GM12872 (cell line): ENCODE measurements around the gene DNAH17.
A peak's percentile ranks its signal among the peaks of the same experiment; 100 is the strongest.

Source experiments
- TF ChIP-seq, protein P1 (sequence below): IDR thresholded peaks from 3 replicates; pipeline ENCODE4 v1.5.1; 2011; ENCODE audit warnings: low read depth, mild to moderate bottlenecking, low read length, moderate library complexity; ENCODE audit not compliant: insufficient read depth

Gene DNAH17

DNA sequence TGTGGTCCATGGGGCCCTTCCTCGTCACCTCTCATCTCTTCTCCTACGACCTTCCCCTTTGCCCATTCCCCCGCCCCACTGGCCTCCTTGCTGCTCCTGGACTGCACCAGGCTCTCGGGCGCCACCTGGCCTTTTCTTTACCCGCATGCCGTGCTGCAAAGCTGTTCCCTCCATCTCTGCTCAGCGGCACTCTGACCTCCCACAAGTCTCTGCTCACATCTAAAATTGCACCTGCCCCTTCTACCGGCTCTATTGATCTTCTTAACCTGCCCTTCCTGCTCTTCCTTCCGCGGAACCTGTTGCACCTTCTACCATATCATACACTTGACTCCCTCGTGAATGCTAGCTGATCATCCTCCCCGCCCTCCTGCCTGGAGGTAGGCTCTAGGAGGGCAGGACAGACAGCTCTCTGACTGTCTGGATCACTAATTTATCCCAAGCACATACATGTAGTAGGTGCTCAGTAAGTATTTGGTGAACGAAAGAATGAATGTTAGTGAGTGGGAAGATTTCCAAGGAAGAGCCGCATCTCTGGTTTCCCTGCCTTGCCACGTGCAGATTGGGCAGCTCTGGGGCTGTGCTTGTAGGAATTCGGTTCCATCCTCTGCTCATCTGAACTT is 17.3 kb downstream of the DNAH17 start:
- TF ChIP-seq, protein P1, sequence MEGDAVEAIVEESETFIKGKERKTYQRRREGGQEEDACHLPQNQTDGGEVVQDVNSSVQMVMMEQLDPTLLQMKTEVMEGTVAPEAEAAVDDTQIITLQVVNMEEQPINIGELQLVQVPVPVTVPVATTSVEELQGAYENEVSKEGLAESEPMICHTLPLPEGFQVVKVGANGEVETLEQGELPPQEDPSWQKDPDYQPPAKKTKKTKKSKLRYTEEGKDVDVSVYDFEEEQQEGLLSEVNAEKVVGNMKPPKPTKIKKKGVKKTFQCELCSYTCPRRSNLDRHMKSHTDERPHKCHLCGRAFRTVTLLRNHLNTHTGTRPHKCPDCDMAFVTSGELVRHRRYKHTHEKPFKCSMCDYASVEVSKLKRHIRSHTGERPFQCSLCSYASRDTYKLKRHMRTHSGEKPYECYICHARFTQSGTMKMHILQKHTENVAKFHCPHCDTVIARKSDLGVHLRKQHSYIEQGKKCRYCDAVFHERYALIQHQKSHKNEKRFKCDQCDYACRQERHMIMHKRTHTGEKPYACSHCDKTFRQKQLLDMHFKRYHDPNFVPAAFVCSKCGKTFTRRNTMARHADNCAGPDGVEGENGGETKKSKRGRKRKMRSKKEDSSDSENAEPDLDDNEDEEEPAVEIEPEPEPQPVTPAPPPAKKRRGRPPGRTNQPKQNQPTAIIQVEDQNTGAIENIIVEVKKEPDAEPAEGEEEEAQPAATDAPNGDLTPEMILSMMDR = peak; percentile 32; the same call in 1 of the 3 replicates

DNA sequence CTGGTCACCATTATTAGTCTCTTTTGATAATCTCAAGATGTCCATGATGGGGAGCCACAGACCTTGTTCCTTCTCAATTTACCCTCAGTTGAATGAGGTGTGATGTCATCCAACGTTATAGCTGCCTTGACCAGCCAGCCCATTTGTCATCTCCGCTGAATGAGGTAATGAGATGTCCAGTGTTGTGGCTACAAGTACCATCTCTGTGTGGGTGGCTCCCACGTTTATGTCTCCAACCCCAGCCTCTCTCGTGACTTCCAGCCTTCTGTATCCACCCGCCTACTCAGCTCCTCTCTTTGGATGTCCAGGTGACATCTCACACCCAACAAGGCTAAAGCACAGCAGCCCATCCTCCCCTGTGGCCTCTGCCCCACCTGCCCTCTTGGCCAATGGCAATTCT is 18.2 kb downstream of the DNAH17 start:
- TF ChIP-seq, protein P1 = no peak

DNA sequence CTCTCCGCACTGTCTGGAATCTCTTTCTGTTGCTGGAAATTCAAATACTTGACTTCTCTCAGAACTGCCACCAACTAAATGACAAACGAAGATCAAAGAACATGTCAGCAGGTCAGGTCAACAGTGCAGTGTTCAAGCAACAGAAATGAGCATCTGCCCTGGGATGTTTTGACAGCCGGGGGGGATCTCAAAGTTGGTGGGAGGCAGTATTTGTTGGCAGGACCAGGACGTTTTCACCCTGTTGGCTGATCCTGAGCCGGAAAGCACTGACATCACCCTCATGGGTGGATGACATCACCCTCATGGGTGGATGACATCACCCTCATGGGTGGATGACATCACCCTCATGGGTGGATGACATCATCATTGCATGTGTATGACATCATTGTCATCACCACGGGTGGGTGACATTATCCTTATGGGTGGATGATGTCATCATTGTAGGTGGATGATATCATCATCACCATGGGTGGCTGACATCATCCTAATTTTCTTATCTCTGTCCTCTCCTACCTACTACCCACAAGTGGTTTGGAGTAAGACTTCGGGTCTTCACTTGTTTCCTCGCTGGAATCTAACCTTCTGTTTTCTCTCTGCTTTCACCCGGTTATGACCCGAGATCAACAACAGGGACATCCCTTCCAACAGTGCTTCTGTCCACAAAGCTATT is 18.9 kb downstream of the DNAH17 start:
- TF ChIP-seq, protein P1 = no peak

DNA sequence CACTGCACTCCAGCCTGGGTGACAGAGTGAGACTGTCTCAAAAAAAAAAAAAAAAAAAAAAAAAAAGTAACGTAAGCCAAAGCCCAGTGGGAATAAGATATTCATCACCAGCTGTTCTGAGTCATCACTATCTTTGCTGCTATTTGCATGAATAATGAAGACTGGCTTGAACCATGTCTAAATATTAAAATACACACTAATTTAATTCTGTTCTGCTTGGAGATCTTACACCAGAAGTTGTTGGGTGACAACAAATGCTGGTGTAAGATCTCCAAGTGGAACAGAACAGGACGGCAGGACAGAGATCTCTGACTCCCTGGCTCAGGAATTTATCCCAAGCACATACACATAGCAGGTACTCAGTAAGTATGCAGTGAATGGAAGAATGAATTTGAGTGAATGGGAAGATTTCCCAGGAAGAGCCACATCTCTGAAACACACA is 19.6 kb downstream of the DNAH17 start:
- TF ChIP-seq, protein P1 = no peak

DNA sequence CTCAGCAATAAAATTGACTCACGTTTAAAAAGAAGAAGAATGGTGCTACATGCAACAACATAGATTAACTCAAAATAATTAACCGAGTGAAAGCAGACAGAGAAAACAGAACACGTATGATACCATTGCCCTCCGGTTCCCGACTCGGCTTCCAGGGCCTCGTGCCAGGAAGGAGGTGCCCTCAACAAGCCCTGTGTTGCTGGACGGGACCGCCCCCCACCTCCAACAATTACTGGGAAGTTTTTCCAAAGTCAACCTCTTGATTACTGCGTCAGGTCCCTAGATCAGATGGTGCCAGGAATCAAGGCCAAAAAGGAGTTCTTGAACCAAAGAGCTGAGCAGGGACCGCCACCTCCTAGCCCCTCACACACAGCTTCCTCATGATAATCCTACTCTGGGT is 20.4 kb downstream of the DNAH17 start:
- TF ChIP-seq, protein P1 = no peak

DNA sequence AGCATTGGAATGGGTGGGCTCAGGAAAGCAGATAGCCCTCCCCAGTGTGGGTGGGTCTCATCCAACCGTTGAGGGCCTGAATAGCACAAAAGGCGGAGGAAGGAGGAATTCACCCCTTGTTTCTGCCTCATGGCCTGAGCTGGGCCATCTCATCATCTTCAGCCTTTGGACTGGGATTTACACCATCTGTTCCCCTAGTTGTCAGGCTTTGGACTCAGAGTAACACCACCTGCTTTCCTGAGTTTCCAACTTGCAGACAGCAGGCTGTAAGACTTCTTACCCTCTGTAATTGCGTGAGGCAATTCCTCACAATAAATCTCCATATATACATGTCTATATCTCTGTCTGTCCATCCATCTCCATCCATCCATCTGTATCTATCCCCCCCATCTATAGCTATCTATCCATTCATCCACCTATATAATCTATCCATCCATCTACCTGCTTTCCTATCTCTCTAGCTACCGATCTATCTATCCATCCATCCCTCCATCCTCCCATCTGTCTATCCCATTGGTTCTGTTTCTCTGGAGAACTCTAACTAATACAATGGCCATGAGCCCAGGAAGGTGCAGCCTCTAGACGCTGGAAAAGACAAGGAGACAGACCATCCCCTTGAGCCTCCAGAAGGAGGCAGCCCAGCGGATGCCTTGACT is 21.3 kb downstream of the DNAH17 start:
- TF ChIP-seq, protein P1 = no peak

DNA sequence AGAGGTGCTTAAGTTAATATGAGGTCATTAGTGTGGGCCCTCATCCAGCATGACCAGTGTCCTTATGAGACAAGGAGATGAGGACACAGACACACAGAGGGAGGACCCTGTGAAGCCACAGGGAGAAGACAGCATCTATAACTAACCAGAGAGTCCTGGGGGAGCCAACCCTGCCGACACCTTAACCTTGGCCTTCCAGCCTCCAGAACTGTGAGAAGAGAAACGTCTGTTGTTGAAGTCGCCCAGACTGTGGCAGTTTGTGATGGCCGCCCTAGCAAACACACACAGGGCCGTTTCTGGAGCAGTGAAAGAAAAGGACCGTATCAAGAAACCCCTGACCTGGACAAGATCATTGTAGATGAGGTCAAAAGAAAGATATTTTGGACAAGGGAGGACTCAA is 26.7 kb downstream of the DNAH17 start:
- TF ChIP-seq, protein P1 = no peak
